Neural crest cell (in vitro differentiated cells): Measurements from ENCODE around the gene GDPD5. TPM values are rescaled to one million over a fixed set of nuclear protein-coding genes. Genes with fewer than 3 reads are reported as not detected.
A peak's percentile ranks its signal among the peaks of the same experiment; 100 is the strongest.

Experiments
- DNase-seq: peaks from one replicate; pipeline ENCODE4 v3.0.0; 2021; ENCODE audit warnings: low read depth, mixed read lengths, low spot score
- H3K27ac Mint-ChIP-seq: one replicate; pipeline ENCODE4 v1.8.0; 2021; ENCODE audit warnings: mild to moderate bottlenecking, mixed read lengths; ENCODE audit not compliant: unreplicated experiment
- H3K27me3 Mint-ChIP-seq: 2 replicates; pipeline ENCODE4 v1.8.0; 2021; ENCODE audit warnings: low read depth, mild to moderate bottlenecking, mixed read lengths
- H3K36me3 Mint-ChIP-seq: 2 replicates; pipeline ENCODE4 v1.8.0; 2021; ENCODE audit warnings: low read depth, mild to moderate bottlenecking, mixed read lengths
- H3K4me1 Mint-ChIP-seq: 2 replicates; pipeline ENCODE4 v1.8.0; 2021; ENCODE audit warnings: mixed read lengths
- H3K4me3 Mint-ChIP-seq: one replicate; pipeline ENCODE4 v1.8.0; 2021; ENCODE audit warnings: mild to moderate bottlenecking, mixed read lengths
- H3K9me3 Mint-ChIP-seq: 2 replicates; pipeline ENCODE4 v1.8.0; 2021; ENCODE audit warnings: mixed read lengths
- total RNA-seq: library from RNA; stranded (reverse); gene quantifications from 2 replicates; pipeline ENCODE4 v1.2.1, GENCODE V29; 2021
- TF ChIP-seq, protein P1 (sequence below): fragments of 200-600 bp; sonication (generic); conservative IDR thresholded peaks from 2 replicates; pipeline ENCODE4 v1.5.0; 2021; ENCODE audit warnings: antibody characterized with exemption, mild to moderate bottlenecking

Gene GDPD5
- total RNA-seq, 1 donor from 2014 or later, result 13.3 TPM

DNA sequence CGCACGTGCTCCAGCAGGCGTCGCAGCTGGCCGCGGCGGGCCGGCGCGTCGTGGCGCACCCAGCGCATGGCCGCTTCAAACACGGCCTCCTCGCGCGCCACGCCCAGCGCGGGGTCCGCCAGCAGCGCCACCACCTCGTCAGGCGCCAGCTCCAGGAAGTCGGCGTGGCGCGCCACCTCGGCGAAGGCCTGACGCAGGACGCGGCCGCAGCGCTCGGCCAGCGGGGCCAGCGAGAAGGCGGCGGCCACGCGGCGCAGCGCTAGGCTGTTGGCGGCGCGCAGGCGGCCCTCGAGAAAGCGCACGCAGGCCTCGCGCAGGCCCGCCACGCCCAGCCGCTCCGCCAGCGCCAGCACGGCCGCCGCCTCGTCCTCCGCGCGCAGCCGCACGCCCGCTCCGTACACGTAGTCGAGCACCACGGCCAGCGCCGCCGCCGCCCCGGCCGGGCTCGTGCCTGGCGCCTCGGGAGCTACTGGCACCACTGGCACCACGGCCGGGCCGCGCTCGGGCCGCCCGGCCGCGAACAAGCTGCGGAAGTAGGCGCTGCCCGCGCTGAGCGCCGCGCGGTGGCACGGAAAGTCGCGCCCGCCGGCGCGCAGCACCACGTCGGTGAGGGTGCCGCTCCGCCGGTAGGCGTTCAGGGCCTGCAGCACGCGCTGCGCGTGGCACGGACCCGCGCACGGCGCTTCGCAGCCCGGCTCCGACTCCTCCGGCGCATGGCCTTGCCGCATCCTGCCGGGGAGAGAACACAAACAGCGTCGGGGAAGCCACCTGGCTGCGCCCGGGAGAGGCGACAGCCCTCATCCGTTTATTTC is 95.6 kb downstream of the GDPD5 start:
- Mint-ChIP-seq H3K4me3 (peak overlapping the region; percentile 83), H3K27me3 (peaks cover 55% of the 10 kb centered on the region), H3K36me3 (peaks cover 13% of the 10 kb centered on the region), H3K27ac (peak overlapping the region; percentile 89), H3K9me3 (peaks cover 3% of the 10 kb centered on the region), H3K4me1 (peaks cover 35% of the 10 kb centered on the region)
- peak; percentile 48 for DNase-seq
- TF ChIP-seq, protein P1, sequence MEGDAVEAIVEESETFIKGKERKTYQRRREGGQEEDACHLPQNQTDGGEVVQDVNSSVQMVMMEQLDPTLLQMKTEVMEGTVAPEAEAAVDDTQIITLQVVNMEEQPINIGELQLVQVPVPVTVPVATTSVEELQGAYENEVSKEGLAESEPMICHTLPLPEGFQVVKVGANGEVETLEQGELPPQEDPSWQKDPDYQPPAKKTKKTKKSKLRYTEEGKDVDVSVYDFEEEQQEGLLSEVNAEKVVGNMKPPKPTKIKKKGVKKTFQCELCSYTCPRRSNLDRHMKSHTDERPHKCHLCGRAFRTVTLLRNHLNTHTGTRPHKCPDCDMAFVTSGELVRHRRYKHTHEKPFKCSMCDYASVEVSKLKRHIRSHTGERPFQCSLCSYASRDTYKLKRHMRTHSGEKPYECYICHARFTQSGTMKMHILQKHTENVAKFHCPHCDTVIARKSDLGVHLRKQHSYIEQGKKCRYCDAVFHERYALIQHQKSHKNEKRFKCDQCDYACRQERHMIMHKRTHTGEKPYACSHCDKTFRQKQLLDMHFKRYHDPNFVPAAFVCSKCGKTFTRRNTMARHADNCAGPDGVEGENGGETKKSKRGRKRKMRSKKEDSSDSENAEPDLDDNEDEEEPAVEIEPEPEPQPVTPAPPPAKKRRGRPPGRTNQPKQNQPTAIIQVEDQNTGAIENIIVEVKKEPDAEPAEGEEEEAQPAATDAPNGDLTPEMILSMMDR, result no peak

GRCh38 chr11:75429641-75429901 is 96.2 kb downstream of the GDPD5 start:
- Mint-ChIP-seq H3K4me3 (peak overlapping the region; percentile 87), H3K4me1 (peaks cover 40% of the 10 kb centered on the region), H3K9me3 (peaks cover 3% of the 10 kb centered on the region), H3K36me3 (peaks cover 13% of the 10 kb centered on the region), H3K27me3 (peaks cover 55% of the 10 kb centered on the region), H3K27ac (no peak overlapping the region)
- TF ChIP-seq, protein P1, result no peak
- no peak for DNase-seq

DNA sequence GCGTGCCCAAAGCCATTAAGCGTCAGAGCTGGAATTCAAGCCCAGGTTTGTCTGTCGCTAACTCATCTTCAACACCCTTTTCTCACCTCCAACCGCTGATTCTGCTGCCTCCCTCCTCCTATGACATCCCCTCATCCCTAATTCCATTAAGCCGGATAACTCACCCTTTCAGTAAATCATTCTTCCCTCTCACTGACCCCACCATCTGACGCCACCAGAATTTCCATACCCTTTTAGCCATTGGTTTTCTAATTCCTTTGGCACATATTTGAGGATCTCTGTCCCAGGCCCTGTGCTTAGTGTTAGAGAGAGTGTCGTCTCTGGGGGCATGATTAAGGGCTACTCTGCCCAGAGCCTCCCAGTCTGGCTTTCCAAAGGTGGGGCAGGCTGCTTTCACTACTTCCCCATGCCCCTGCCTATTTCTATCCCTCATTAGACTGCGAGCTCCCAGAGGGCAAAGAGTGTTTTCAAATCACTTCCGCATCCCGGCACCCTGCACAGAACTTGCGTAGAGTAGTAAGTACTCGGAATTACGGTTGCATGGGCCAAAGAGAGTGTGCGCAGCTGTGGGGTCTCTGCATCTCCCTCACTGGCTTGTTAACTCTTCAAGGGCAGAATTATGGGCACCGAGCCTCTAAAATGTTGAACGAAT is 96.6 kb downstream of the GDPD5 start:
- Mint-ChIP-seq H3K9me3 (peaks cover 3% of the 10 kb centered on the region), H3K27ac (no peak overlapping the region), H3K27me3 (peaks cover 55% of the 10 kb centered on the region), H3K4me1 (peaks cover 45% of the 10 kb centered on the region), H3K36me3 (peaks cover 16% of the 10 kb centered on the region), H3K4me3 (peak overlapping the region; percentile 87)
- DNase-seq, result no peak
- TF ChIP-seq, protein P1, result no peak

- H3K4me3 Mint-ChIP-seq, result peak overlapping the region; percentile 87
- TF ChIP-seq, protein P1, result no peak
- H3K4me1 Mint-ChIP-seq, result peaks cover 43% of the 10 kb centered on the region
- no peak overlapping the region for H3K27ac Mint-ChIP-seq
- DNase-seq, result peak; percentile 64
- H3K36me3 Mint-ChIP-seq, result peaks cover 16% of the 10 kb centered on the region
- peaks cover 3% of the 10 kb centered on the region for H3K9me3 Mint-ChIP-seq
- peaks cover 52% of the 10 kb centered on the region for H3K27me3 Mint-ChIP-seq
These were observed 97.4 kb downstream of the GDPD5 start for GRCh38 chr11:75428281-75428724.

DNA sequence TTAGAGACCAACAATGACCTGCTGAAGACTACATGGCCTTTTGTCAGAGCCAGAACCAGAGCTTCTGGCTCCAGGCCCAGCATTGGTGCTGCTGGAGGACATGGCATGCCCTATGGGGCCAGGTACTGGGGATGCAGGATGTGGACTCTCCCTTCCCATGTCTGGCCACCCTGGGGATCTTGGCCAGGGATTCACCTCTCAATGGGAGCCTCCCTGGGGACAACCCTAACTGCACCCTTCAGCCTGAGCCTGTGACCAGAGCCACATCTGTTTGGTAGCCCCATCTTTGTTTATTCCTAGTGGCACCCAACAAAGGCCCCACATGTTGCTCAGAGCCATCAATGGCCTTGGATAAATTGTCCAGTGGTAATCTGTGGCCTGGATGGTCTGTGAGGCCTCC is 98.6 kb downstream of the GDPD5 start:
- H3K36me3 Mint-ChIP-seq, result peaks cover 16% of the 10 kb centered on the region
- peaks cover 34% of the 10 kb centered on the region for H3K4me1 Mint-ChIP-seq
- H3K27me3 Mint-ChIP-seq, result peaks cover 41% of the 10 kb centered on the region
- DNase-seq, result no peak
- H3K9me3 Mint-ChIP-seq, result peaks cover 3% of the 10 kb centered on the region
- H3K4me3 Mint-ChIP-seq, result no peak overlapping the region
- TF ChIP-seq, protein P1, result no peak
- no peak overlapping the region for H3K27ac Mint-ChIP-seq
